HL-60 (cell line): ENCODE data around the gene MAP7D1.

Experiments
- DNase-seq, 2 experiments: peaks; one replicate each; pipeline ENCODE4 v3.0.0-alpha.2; 2010 to 2020; ENCODE audit warnings: low read depth in 1 of 2, low spot score in 1 of 2
- H3K27ac ChIP-seq: fragments of 250-450 bp; sonication (Bioruptor Pico); replicated peaks from 2 replicates; pipeline ENCODE4 v1.5.1; 2020; ENCODE audit warnings: mild to moderate bottlenecking, moderate library complexity
- H3K27me3 ChIP-seq: fragments of 250-450 bp; sonication (Bioruptor Pico); 2 replicates; pipeline ENCODE4 v1.5.1; 2021; ENCODE audit warnings: mild to moderate bottlenecking, moderate library complexity; ENCODE audit not compliant: insufficient read depth, poor library complexity, severe bottlenecking
- H3K4me3 ChIP-seq: replicated peaks from 2 replicates; pipeline ENCODE4 v1.5.1; 2011; ENCODE audit warnings: mild to moderate bottlenecking, control low read depth, low read length; ENCODE audit not compliant: insufficient read depth
- GABPA ChIP-seq: IDR thresholded peaks from 2 replicates; pipeline ENCODE4 v1.6.1; 2012; ENCODE audit warnings: low read depth
- POLR2AphosphoS5 ChIP-seq: IDR thresholded peaks from 2 replicates; pipeline ENCODE4 v1.6.1; 2012; ENCODE audit warnings: low read depth
- SPI1 ChIP-seq: IDR thresholded peaks from 2 replicates; pipeline ENCODE4 v1.6.1; 2012; ENCODE audit warnings: low read depth, mild to moderate bottlenecking, borderline replicate concordance
- TF ChIP-seq, protein P1 (sequence below): IDR thresholded peaks from one replicate; pipeline ENCODE4 v1.5.1; 2011; ENCODE audit warnings: low read length, control low read depth, inconsistent platforms; ENCODE audit not compliant: insufficient read depth
- TF ChIP-seq, protein P2 (sequence below): IDR thresholded peaks from 2 replicates; pipeline ENCODE4 v1.6.1; 2012; ENCODE audit warnings: low read depth; ENCODE audit not compliant: insufficient replicate concordance

The MAP7D1 gene

DNA sequence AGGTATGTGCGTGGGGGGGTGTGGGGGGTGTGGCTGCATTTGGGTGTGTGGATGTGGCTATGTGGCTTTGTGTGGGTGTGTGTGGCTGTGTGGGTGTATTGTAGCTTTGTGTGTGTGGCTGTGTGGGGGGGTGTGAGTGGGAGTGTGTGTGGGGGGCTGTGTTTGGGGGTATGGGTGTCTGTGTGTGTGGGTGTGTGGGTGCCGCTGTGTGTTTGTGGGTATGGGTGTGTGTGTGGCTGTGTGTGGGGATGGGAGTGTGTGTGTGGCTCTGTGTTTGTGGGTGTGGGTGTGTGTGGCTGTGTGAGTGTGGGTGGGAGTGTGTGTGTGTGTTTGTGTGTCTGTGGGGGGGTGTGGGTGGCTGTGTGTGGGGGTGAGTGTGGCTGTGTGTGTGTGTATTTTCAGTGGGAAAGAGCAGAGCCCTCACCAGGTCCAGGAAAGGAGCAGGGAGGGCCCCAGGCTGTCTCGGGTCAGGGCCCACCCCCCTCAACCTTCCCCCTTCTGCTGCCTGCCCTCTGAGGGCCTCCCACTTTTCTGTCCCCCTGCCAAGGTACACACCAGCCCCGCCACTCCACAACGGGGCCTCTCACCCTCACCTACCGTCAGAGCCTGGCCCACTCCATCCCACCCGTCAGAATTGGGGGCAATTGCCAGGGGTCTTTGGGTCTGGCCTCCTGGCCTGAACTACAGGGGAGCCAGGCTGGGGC is 29.0 kb upstream of the MAP7D1 start:
- Histone ChIP-seq H3K27me3 (peaks cover 19% of the 10 kb centered on the region), H3K27ac (no peak overlapping the region), H3K4me3 (no peak overlapping the region)
- TF ChIP-seq, protein P1, sequence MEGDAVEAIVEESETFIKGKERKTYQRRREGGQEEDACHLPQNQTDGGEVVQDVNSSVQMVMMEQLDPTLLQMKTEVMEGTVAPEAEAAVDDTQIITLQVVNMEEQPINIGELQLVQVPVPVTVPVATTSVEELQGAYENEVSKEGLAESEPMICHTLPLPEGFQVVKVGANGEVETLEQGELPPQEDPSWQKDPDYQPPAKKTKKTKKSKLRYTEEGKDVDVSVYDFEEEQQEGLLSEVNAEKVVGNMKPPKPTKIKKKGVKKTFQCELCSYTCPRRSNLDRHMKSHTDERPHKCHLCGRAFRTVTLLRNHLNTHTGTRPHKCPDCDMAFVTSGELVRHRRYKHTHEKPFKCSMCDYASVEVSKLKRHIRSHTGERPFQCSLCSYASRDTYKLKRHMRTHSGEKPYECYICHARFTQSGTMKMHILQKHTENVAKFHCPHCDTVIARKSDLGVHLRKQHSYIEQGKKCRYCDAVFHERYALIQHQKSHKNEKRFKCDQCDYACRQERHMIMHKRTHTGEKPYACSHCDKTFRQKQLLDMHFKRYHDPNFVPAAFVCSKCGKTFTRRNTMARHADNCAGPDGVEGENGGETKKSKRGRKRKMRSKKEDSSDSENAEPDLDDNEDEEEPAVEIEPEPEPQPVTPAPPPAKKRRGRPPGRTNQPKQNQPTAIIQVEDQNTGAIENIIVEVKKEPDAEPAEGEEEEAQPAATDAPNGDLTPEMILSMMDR, result no peak
- TF ChIP-seq, protein P2, sequence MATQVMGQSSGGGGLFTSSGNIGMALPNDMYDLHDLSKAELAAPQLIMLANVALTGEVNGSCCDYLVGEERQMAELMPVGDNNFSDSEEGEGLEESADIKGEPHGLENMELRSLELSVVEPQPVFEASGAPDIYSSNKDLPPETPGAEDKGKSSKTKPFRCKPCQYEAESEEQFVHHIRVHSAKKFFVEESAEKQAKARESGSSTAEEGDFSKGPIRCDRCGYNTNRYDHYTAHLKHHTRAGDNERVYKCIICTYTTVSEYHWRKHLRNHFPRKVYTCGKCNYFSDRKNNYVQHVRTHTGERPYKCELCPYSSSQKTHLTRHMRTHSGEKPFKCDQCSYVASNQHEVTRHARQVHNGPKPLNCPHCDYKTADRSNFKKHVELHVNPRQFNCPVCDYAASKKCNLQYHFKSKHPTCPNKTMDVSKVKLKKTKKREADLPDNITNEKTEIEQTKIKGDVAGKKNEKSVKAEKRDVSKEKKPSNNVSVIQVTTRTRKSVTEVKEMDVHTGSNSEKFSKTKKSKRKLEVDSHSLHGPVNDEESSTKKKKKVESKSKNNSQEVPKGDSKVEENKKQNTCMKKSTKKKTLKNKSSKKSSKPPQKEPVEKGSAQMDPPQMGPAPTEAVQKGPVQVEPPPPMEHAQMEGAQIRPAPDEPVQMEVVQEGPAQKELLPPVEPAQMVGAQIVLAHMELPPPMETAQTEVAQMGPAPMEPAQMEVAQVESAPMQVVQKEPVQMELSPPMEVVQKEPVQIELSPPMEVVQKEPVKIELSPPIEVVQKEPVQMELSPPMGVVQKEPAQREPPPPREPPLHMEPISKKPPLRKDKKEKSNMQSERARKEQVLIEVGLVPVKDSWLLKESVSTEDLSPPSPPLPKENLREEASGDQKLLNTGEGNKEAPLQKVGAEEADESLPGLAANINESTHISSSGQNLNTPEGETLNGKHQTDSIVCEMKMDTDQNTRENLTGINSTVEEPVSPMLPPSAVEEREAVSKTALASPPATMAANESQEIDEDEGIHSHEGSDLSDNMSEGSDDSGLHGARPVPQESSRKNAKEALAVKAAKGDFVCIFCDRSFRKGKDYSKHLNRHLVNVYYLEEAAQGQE, result no peak
- TF ChIP-seq GABPA (no peak), SPI1 (no peak), POLR2AphosphoS5 (no peak)
- no peak for DNase-seq

DNA sequence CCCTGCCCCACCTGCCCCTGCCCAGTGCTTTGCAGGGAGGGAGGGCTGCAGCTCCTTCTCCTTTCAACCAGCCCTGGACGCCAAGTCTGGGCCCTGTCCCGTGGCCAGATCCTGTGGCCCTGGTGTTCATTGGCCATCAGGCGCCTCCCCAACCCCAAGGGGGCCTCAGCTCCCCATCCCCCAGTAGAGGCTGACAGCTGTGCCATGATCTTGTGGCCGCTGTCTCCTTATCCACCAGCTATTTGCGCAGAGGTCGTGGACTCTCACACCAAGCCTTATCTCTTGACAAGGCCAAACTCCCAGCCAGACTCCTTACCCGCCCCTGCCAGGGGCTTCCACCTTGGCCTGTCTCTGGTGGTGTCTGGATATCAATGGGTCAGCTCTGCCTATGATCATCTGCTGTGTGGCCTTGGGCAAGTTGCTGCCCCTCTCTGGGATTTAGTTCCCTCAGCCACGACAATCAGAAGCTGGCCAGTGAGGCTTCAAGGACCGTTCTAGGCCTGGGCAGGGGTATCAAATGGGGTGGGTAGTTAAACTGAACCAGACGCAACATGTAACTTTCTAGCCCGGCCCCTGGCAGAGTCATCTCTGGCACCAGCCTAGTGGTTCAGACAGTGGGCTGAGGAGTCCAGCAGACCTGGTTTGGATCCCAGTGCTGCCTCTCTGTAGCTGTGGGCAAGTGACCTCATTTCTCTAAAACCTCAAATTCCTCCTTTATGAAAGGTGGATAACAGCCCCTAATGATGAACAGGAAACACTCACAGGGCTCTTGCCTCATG is 27.6 kb upstream of the MAP7D1 start:
- no peak for TF ChIP-seq SPI1
- TF ChIP-seq, protein P2, result no peak
- TF ChIP-seq, protein P1, result no peak
- Histone ChIP-seq H3K4me3 (no peak overlapping the region), H3K27me3 (peaks cover 19% of the 10 kb centered on the region), H3K27ac (no peak overlapping the region)
- DNase-seq, result no peak

DNA sequence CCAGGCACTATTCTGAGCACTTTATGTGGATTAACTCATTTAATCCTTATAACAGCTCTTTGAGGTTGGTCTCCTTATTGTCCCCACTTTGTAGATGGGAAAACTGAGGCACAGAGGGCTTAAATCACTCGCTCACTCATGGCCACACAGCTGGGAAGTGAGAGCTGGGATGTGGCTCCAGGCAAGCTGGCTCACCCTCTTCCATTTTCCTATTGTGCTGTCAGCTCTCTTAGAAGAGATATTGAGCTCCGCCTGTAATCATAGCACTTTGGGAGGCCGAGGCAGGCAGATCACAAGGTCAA is 27.1 kb upstream of the MAP7D1 start:
- peaks cover 17% of the 10 kb centered on the region for H3K27me3 ChIP-seq
- no peak overlapping the region for H3K27ac ChIP-seq
- no peak for DNase-seq
- TF ChIP-seq POLR2AphosphoS5 (no peak), GABPA (no peak), SPI1 (no peak)
- TF ChIP-seq, protein P1, result no peak
- TF ChIP-seq, protein P2, result no peak
- H3K4me3 ChIP-seq, result no peak overlapping the region
